ENCODE results near the gene TBC1D8. TPM values are rescaled to one million over a fixed set of nuclear protein-coding genes. Genes with fewer than 3 reads are reported as not detected.
A peak's percentile ranks its signal among the peaks of the same experiment; 100 is the strongest.

TBC1D8 gene
- total RNA-seq, 6 experiments from 2014 or later = 1.2 to 2.0 (median 1.5) TPM

DNA sequence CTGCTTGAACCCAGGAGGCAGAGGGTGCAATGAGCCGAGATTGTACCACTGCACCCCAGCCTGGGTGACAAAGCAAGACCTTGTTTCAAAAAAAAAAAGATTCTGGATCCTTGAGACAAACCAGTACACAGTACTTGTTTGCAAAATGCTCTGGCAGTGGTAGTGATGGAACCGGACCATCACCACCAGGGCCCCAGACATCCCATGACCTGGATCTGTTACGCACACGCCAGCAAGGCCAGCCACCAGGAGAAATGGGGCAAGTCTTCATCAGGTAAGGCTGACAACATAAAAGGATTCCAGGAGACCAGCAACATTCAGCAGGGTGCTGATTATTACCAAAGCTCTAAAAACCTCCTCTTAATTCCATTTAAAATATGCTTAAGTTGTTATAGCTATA, 35.5 kb downstream of the TBC1D8 start:
- TF ChIP-seq, protein P1, sequence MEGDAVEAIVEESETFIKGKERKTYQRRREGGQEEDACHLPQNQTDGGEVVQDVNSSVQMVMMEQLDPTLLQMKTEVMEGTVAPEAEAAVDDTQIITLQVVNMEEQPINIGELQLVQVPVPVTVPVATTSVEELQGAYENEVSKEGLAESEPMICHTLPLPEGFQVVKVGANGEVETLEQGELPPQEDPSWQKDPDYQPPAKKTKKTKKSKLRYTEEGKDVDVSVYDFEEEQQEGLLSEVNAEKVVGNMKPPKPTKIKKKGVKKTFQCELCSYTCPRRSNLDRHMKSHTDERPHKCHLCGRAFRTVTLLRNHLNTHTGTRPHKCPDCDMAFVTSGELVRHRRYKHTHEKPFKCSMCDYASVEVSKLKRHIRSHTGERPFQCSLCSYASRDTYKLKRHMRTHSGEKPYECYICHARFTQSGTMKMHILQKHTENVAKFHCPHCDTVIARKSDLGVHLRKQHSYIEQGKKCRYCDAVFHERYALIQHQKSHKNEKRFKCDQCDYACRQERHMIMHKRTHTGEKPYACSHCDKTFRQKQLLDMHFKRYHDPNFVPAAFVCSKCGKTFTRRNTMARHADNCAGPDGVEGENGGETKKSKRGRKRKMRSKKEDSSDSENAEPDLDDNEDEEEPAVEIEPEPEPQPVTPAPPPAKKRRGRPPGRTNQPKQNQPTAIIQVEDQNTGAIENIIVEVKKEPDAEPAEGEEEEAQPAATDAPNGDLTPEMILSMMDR (IDR thresholded peaks at IDR 0.05) = no peak
- H3K4me1 Mint-ChIP-seq (ENCODE audit: low read depth) = peaks cover 42% of the 10 kb centered on the region

DNA sequence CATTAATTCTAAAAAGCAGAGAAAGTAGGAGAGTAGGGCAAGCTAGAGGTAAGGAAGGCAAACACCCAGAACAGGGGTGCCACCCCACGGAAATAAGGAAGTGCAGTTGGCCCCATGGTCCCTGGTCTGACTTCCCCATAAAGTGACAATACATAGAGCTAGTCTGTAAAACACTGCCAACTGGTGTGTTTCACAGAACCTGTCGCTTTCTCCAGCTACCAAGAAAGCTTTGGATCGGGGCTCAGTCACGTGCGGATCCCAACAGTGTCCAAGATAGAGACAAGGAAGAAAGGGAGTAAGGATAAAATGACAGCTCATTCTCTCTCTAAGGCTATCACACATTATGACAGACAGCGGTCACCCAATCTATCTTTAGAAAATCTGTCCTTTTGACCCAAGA, 36.4 kb downstream of the TBC1D8 start:
- Mint-ChIP-seq H3K4me3 (no peak overlapping the region), H3K36me3 (ENCODE audit: low read depth) (no peaks in the 10 kb centered on the region), H3K27me3 (ENCODE audit: insufficient read depth) (peaks cover 8% of the 10 kb centered on the region; the same call in 1 of the 2 replicates), H3K9me3 (no peaks in the 10 kb centered on the region), H3K27ac (no peak overlapping the region), H3K4me1 (ENCODE audit: low read depth) (peaks cover 34% of the 10 kb centered on the region)
- no peak for DNase-seq
- TF ChIP-seq, protein P1 (IDR thresholded peaks at IDR 0.05) = no peak

More for the DNA sequence above, 35.5 kb downstream of the TBC1D8 start:
- no peak for DNase-seq
- no peak overlapping the region for H3K27ac Mint-ChIP-seq
- no peaks in the 10 kb centered on the region for H3K9me3 Mint-ChIP-seq
- no peaks in the 10 kb centered on the region for H3K36me3 Mint-ChIP-seq (ENCODE audit: low read depth)
- H3K4me3 Mint-ChIP-seq = no peak overlapping the region
- H3K27me3 Mint-ChIP-seq (ENCODE audit: insufficient read depth) = peaks cover 8% of the 10 kb centered on the region; the same call in 1 of the 2 replicates

DNA sequence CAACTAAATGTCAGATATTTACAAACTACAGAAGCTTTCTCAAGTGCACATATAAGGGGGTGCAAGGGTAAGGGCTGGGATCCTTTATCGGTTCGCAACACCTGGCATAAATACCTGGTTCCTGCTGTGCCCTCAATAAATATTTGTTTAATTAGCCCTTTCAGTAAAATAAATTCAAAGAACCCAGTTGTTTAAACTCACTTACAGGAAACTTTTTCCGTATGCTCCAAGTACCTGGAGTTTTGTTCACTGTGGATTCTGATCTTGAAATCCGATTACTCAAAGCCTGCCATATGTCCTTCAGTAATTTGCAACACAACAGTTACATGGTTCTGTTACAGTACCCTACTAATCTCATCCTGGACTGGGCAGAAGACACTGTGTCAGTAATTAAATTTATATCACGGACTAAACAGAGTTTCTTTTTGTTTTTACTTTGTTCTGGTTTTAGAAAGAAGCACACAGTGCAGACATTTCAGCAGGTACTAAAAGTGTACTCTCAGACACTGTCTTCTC, 36.9 kb downstream of the TBC1D8 start:
- H3K4me1 Mint-ChIP-seq (ENCODE audit: low read depth) = peaks cover 29% of the 10 kb centered on the region
- no peaks in the 10 kb centered on the region for H3K36me3 Mint-ChIP-seq (ENCODE audit: low read depth)
- DNase-seq = no peak
- TF ChIP-seq, protein P1 (IDR thresholded peaks at IDR 0.05) = no peak
- H3K27ac Mint-ChIP-seq = no peak overlapping the region
- no peak overlapping the region for H3K4me3 Mint-ChIP-seq
- no peaks in the 10 kb centered on the region for H3K9me3 Mint-ChIP-seq
- peaks cover 8% of the 10 kb centered on the region for H3K27me3 Mint-ChIP-seq (ENCODE audit: insufficient read depth)

DNA sequence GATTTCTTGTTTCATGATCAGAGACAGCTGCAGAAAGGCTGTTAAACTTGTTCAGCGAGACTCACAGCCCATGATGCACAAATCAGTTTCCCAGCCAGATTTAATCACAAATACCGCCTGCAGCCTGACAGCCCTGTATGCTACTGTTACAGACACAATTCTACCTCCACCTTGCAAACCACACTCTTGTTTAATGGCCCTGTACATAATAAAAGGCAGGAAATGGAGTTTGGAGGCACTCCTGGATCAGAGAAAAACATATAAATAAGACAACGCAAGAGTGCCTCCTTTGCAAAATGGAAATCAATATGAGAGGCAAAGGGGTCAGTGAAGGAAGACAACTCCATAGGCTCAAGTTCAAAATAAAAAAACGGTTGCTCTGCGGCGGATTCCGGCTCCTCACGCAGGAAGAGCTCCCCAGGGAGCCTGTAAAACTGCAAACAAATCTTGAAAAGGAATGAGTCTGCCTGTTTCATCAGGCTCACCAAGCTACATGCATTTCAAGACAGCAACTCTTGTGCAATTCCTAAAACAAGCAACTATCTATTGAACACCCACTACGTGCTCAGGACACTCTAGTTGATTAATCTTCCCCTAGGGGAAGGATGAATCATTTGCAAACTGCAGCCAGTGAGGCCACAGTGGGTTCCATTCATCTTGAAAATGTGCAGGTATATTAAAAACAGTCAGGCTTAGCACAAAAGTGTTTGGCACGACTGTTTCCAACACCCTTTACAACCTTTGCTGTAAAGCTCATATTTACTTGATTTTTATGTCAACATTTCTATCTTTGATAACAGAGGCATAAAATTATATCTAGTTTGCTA, 37.5 kb downstream of the TBC1D8 start:
- H3K27me3 Mint-ChIP-seq (ENCODE audit: insufficient read depth) = peaks cover 8% of the 10 kb centered on the region
- no peaks in the 10 kb centered on the region for H3K36me3 Mint-ChIP-seq (ENCODE audit: low read depth)
- H3K9me3 Mint-ChIP-seq = no peaks in the 10 kb centered on the region
- no peak overlapping the region for H3K27ac Mint-ChIP-seq
- H3K4me3 Mint-ChIP-seq = no peak overlapping the region
- H3K4me1 Mint-ChIP-seq (ENCODE audit: low read depth) = peaks cover 24% of the 10 kb centered on the region
- DNase-seq = peak; percentile 16
- TF ChIP-seq, protein P1 (IDR thresholded peaks at IDR 0.05) = no peak

DNA sequence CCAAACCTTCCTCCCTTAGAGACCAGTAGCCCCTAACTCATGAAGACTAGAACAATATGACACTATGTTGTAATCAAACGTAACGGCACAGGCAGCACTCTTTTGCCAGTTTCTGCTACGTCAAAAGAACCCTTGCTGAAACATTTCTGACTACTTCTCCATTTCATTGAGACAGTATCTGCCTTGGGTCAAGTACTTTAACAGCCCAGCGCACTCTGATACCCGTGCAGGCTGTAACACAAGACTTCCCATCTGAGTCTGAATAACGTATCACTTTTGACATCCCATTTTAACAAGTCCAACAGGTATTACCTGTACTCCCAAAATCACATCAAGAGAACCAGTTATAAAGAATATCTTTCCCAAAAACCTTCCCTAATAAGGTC, 38.4 kb downstream of the TBC1D8 start:
- no peak for DNase-seq
- Mint-ChIP-seq H3K4me1 (ENCODE audit: low read depth) (peaks cover 24% of the 10 kb centered on the region), H3K36me3 (ENCODE audit: low read depth) (no peaks in the 10 kb centered on the region), H3K27me3 (ENCODE audit: insufficient read depth) (peaks cover 8% of the 10 kb centered on the region), H3K27ac (no peak overlapping the region), H3K9me3 (no peaks in the 10 kb centered on the region), H3K4me3 (no peak overlapping the region)
- TF ChIP-seq, protein P1 (IDR thresholded peaks at IDR 0.05) = no peak
